ENCODE data around the gene EXOSC9. TPM values are rescaled to one million over a fixed set of nuclear protein-coding genes. Genes with fewer than 3 reads are reported as not detected.

Gene EXOSC9
- total RNA-seq, 1 donor from 2014 or later = 38.4 TPM

DNA sequence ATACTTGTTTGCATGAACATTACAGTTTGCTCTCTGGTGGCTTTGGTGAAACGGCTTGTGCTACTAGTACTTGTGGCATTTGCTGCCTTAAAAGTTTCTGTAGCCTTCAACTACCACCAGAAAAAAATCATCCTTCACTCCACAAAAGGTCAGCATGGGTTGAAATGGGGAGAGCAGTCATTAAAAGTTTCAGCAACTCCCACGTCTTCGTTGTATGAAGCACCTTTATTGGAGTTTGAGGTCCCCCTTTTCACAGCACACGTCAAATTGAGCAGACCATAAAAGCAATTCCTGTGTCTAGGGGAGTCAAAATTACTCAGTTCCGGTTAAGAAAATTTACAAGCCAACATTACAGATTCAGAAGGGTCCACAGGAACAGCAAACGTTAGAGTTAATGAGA, 45.5 kb downstream of the EXOSC9 start:
- no peak for DNase-seq (ENCODE audit: extremely low spot score, unreplicated experiment)
- H3K4me1 Mint-ChIP-seq (ENCODE audit: unreplicated experiment) = no peaks in the 10 kb centered on the region
- H3K27me3 Mint-ChIP-seq = no peaks in the 10 kb centered on the region
- TF ChIP-seq, protein P1, sequence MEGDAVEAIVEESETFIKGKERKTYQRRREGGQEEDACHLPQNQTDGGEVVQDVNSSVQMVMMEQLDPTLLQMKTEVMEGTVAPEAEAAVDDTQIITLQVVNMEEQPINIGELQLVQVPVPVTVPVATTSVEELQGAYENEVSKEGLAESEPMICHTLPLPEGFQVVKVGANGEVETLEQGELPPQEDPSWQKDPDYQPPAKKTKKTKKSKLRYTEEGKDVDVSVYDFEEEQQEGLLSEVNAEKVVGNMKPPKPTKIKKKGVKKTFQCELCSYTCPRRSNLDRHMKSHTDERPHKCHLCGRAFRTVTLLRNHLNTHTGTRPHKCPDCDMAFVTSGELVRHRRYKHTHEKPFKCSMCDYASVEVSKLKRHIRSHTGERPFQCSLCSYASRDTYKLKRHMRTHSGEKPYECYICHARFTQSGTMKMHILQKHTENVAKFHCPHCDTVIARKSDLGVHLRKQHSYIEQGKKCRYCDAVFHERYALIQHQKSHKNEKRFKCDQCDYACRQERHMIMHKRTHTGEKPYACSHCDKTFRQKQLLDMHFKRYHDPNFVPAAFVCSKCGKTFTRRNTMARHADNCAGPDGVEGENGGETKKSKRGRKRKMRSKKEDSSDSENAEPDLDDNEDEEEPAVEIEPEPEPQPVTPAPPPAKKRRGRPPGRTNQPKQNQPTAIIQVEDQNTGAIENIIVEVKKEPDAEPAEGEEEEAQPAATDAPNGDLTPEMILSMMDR (conservative IDR thresholded peaks at IDR 0.05) = no peak
- no peak overlapping the region for H3K27ac Mint-ChIP-seq
- H3K4me3 Mint-ChIP-seq = no peak overlapping the region
- peaks cover 10% of the 10 kb centered on the region for H3K36me3 Mint-ChIP-seq
- H3K9me3 Mint-ChIP-seq = no peaks in the 10 kb centered on the region

DNA sequence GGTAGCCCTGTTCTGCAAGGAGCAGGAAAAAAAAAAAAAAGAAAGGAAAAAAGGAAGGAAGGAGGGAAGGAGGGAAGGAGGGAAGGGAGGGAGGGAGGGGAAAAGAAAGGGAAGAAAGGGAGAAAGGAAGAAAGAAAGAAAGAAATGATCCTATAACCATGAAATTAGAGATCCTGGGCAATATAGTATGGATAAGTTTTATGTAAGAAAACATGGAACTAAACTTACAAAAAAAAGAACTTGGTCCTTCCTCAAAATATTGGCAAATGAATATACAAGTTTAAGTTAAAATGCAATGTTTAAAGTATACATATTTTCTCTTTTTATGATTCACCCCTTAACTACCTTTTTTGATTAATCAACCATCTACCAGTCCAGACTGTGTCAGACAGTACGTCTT, 50.2 kb downstream of the EXOSC9 start:
- Mint-ChIP-seq H3K9me3 (no peaks in the 10 kb centered on the region), H3K27ac (no peak overlapping the region), H3K4me1 (ENCODE audit: unreplicated experiment) (no peaks in the 10 kb centered on the region), H3K4me3 (no peak overlapping the region), H3K27me3 (no peaks in the 10 kb centered on the region), H3K36me3 (peaks cover 3% of the 10 kb centered on the region)
- DNase-seq (ENCODE audit: extremely low spot score, unreplicated experiment) = no peak
- TF ChIP-seq, protein P1 (conservative IDR thresholded peaks at IDR 0.05) = no peak

DNA sequence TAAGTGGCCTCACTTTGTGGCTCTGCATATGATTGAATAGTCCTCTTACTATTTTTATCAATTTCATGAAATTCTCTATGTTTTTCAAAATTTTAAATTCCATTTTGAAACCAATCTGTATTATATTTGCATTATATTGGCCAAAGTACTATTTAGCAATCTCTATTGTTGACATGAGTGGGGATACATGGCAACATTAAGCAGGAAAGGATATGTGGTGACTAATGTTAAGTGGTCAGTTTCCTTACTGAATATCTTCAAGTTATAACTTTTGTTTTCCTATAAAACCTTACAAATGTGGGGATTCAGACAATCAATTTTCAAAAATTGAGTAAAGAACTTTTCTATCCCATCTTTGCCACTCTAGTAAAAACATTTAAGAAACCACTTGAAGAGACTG, 59.0 kb downstream of the EXOSC9 start:
- no peaks in the 10 kb centered on the region for H3K4me1 Mint-ChIP-seq (ENCODE audit: unreplicated experiment)
- no peak for DNase-seq (ENCODE audit: extremely low spot score, unreplicated experiment)
- no peaks in the 10 kb centered on the region for H3K36me3 Mint-ChIP-seq
- H3K9me3 Mint-ChIP-seq = no peaks in the 10 kb centered on the region
- H3K27me3 Mint-ChIP-seq = no peaks in the 10 kb centered on the region
- no peak overlapping the region for H3K27ac Mint-ChIP-seq
- TF ChIP-seq, protein P1 (conservative IDR thresholded peaks at IDR 0.05) = no peak
- H3K4me3 Mint-ChIP-seq = no peak overlapping the region

DNA sequence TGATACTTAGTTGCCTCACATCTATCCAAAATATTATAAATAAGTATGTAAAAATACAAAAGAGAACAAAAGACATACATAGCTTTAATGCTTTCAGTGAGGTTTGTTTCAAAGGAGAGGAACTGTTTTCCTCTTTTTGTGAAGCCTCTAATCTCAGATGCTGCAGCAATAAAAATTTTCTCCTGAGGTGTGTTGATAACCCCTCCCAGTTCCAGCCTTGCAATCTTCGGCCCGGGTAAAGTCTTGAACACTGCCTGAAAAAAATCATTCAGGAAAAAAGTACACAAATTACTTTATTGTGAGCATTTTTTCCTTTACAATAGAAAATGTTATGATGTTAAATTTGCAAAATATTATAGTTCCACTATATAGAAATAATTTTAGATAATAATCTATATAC, 60.3 kb downstream of the EXOSC9 start:
- DNase-seq (ENCODE audit: extremely low spot score, unreplicated experiment) = no peak
- Mint-ChIP-seq H3K27ac (no peak overlapping the region), H3K36me3 (peaks cover 10% of the 10 kb centered on the region), H3K9me3 (no peaks in the 10 kb centered on the region), H3K27me3 (no peaks in the 10 kb centered on the region), H3K4me3 (no peak overlapping the region), H3K4me1 (ENCODE audit: unreplicated experiment) (no peaks in the 10 kb centered on the region)
- TF ChIP-seq, protein P1 (conservative IDR thresholded peaks at IDR 0.05) = no peak

DNA sequence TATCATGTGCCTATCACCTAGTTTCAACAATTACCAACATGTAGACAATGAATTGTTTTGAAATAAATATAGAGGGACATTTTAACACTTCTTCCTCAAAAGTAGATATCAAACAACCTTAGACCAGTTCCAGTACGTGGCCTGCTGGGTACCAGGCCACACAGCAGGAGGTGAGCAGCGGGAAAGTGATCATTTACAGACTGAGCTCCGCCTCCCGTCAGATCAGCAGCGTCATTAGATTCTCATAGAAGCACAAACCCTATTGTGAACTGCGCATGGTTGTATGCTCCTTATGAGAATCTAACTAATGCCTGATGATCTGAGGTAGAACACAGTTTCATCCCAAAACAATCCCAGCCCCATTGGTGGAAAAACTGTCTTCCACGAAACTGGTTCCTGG, 62.7 kb downstream of the EXOSC9 start:
- no peak overlapping the region for H3K4me3 Mint-ChIP-seq
- no peaks in the 10 kb centered on the region for H3K27me3 Mint-ChIP-seq
- TF ChIP-seq, protein P1 (conservative IDR thresholded peaks at IDR 0.05) = no peak
- no peaks in the 10 kb centered on the region for H3K9me3 Mint-ChIP-seq
- DNase-seq (ENCODE audit: extremely low spot score, unreplicated experiment) = no peak
- H3K4me1 Mint-ChIP-seq (ENCODE audit: unreplicated experiment) = peaks cover 2% of the 10 kb centered on the region
- peaks cover 21% of the 10 kb centered on the region for H3K36me3 Mint-ChIP-seq
- H3K27ac Mint-ChIP-seq = no peak overlapping the region

Other genes with a start within 250 kb of the EXOSC9 start
- 175 and 245 TPM in 2 replicates for gene ANXA5, start 104.3 kb upstream of the EXOSC9 start, total RNA-seq (ENCODE audit: low replicate concordance)
- gene SMIM43, start 36.2 kb upstream of the EXOSC9 start, total RNA-seq (ENCODE audit: low replicate concordance) = 0.60 and 1.4 TPM in 2 replicates
- 22.6 and 48.1 TPM in 2 replicates for gene CCNA2, start 22.6 kb downstream of the EXOSC9 start, total RNA-seq (ENCODE audit: low replicate concordance)
- gene BBS7, start 69.2 kb downstream of the EXOSC9 start, total RNA-seq (ENCODE audit: low replicate concordance) = 19.0 and 26.0 TPM in 2 replicates
- gene TRPC3, start 150.7 kb downstream of the EXOSC9 start, total RNA-seq (ENCODE audit: low replicate concordance) = 0.45 and 1.0 TPM in 2 replicates

Measured in type B pancreatic cell (in vitro differentiated cells).